RKO (cell line): ENCODE results near the gene RRP9.
"Not testable (repeated sequence)": the region's sequence is repeated elsewhere in the genome, so short reads cannot be mapped to it uniquely, and the experiment has no call there.

Experiments used
- DNase-seq: peaks from one replicate; pipeline ENCODE4 v3.0.0-alpha.2; 2016; ENCODE audit warnings: low spot score

RRP9 gene

DNA sequence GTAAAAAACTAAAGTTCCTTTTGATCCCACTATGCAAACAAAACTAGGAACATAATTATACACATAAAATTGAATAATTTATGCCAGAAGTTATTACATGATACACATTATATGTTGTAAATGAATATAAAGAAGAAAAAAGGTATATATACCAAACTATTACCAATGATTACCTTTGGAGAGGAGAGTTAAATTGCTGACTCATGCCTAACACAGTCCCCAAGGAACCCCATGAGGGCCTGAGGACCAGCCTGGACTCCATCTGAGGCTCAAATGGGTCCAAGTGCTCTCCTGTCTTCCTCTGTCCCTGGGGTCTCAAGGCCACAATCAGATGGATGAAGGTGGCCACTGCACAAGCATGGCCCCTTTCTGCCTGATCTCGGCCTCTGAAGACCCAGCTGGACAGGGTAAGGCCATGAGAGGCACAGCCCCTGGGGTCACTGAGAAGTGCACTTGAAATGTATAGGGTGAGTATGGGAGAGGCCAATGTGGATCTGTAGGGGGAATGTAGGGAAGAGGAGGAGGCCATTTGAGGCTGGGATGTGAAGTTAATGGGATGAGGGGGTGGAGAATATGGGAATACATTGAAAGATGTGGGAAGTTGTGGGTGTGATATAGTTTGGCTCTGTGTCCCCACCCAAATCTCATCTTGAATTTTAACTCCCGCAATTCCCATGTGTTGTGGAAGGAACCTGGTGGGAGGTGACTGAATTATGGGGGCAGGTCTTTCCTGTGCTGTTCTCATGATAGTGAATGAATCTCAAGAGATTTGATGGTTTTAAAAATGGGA is 37.5 kb downstream of the RRP9 start:
- DNase-seq: no peak

DNA sequence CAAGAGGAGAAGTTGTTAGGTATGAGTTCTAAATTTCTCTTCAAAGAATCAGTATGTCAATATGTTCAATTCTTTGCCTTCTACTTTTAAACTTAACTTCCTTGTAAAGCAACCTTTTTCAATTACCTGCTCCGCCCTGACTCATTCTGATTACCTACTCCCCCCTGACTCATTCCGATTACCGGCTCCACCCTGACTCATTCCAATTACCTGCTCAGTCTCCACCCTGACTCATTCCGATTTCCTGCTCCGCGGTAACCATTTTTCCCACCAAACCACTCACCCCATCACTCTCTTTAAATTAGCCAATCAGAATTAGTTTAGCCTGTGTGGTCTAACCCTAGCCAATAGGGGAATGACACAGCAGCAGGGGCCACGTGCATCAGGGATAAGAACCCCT is 39.3 kb downstream of the RRP9 start:
- peak; percentile 66 for DNase-seq

DNA sequence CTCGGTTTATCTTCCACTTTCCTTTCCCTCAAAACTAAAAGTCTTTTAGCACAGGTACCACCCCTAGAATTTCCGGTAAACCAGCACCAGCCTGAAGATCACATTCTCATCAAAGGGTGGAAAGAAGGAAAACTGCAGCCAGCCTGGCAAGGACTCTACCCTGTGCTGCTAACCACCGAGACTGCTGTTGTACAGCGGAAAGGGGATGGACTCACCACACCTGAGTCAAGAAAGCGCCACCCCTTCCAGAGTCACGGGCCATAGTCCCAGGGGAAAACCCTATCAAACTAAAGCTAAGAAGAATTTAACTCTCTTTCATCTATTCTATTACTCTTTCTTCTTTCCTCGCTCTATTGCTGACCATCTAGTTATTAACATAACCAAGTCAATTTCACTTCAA is 41.7 kb downstream of the RRP9 start:
- DNase-seq: not testable (repeated sequence)

DNA sequence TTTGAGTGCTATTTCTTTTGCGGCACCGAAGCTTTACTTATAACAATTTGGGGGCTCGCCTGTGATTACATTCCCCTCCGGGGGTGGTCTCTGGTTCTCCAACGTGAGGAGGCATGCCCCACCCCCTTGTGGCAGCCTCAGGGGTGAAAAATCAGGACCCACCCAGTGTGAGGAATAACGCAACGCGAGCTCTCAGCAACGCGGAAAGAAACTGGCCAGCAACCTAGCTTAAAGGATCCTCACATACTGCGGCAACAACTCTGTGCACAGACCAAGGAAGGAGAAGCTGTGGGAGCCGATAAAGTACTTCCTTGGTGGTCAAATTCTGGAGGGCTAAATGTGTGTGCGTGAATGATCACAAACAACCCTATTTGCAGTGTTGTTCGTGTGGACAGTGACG is 44.3 kb downstream of the RRP9 start:
- DNase-seq: no peak

DNA sequence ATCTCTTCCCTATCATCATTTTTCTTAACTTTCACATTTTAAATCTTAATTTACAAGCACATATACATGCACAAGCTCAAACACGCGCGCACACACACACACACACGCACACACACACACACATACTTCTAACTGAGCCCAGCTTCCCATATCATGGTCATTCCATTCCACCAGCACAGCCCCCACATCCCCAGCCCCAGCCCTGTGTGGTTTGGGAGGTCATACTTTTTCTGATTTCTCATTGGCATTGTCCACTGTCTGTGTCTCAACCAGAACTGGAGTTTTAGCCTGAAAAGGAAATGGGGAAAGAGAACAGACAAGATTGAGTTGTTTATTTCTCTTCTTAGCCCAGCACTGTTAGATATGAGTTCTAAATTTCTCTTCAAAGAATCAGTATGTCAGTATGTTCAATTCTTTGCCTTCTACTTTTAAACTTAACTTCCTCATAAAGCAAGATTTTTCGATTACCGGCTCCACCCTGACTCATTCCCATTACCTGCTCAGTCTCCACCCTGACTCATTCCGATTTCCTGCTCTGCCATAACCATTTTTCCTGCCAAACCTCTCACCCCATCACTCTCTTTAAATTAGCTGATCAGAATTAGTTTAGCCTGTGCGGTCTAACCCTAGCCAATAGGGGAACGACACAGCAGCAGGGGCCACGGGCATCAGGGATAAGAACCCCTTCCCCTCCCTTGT is 44.9 kb downstream of the RRP9 start:
- DNase-seq: no peak

DNA sequence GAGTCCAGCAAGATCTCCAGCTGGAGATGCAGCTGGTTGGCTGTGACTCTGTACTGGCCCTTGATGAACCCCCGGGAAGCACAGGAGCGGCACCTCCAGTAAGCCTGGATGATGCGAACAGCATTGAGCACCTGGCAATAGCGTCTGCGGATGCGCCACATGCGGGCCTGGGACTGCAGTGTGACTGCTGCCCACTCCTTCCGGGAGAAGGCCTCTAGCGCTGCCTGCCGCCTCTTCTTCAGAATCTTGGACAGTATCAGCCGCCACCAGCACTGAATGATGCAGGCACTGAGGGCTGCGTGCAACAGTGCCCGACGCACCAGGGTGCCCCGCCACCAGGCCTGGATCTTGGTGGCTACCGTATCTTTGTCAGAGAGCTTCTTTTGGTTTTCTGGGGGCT is 46.8 kb downstream of the RRP9 start:
- no peak for DNase-seq

DNA sequence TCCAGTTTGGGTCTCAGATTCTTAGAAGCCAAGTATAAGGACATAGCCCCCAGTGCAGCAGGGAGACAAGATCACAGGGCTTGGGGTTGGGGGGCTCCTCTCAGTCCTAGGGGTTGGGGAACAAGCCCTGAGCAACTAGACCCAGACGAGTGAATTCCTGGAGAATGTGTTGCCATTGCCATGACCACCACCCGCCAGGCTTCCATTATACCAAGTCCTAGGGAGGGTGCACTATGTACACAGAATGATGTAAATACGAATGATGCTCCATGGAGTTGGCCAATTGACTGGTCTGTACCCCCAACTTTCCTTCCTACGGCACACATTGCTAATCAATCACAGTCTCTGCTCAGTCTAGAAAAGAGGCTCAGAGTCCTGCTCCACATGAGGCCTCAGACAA is 47.3 kb downstream of the RRP9 start:
- no peak for DNase-seq

DNA sequence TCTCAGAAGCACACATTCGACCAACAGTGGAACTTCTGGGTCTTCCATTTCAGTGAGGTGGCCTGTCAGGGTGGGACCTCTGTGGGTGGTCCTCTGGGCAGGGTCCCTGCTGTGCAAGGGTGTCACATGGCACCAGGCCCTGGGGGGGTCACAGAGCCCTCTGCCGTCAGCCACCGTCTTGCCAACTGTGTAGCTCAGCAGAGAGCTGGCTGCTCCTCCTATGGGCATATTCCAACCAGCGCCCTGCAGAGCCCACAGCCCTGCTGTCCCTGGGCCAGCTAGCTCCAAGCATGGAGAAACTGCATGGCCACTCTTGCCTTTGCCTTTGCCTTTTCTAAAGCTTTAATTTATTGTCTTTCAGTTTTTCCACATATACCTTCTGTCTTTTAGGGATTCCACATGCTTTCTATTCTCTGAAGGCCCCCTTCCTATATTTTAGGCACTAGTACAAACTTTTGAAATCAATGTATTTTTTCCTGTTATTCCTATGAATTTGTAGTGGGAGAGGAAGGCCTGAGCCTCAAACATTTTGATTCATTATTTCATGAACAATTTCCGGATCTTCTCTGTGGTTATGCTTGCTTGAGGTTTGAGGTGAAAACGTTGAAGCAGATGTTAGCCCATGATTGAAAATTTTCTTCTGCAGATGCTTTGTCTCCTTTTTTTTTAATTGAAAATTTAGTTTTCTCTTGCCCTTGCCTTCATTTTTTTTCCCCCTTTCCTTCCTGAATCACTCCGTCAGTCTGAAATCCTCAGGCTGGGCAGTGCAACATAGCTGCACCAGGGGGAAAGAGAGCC is 50.3 kb downstream of the RRP9 start:
- DNase-seq: no peak

DNA sequence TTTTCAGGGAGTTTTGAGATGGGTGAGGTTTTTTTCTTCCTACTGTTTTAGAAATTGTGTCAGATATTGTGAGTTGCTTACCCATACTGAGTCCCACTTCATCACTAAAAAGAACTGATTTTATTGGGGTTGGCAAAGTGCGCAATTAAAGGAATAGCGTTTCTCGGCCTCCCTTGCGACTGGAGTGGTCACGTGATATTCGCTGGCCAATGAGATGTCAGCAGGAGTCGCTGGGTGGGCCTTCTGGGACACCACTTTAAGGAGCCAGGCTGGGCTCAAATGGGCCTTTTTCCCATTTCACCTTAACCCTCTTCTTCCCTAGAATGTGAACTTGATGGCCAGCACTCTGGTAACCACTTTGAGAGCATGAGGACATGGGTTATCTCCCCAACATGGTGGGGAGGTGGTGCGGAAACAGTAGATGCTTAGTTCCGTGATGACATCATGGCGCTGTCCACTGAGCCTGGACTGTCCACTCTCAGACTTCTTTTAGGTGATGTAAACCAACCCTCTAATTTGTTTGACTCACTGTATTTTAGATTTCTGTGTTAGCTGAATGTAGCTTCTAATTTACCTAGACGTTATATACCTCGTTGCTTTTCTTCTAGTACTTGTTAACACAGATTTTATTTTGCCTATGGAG is 53.1 kb downstream of the RRP9 start:
- no peak for DNase-seq

DNA sequence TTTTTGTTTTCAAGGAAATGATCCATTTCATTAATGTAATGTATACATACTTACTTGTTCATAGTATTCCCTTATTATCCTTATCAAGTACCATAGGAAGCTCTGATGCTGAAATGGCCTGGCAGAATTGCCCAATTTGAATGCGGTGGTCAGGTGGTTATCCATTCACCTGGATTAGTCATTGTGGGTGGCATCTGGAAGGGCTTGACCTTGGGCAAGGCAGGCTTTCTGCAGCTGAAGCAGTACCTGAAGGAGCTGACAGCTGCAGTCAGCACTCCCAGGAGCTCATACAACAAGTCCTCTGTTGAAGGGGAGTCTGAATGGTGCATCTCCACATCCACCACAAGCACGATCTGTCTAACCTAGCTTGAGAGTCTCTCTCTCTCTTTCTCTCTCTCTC is 54.1 kb downstream of the RRP9 start:
- DNase-seq: no peak

DNA sequence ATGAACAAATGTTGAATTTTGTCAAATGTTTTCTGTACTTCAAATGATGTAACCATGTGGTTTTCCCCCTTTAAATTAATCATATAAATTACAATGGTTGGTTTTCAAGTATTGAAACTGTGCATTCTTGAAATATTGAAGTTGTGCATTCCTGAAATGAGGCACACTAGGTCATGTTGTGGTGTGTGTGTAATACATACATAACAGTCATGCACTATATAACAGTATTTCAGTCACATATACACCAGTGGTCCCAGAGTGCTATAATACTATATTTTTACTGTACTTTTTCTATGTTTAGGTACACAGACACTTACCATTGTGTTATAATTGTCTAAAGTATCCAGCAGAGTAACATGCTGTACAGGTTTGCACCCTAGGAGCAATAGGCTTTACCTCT is 55.3 kb downstream of the RRP9 start:
- DNase-seq: no peak
